ENCODE measurements around the gene IGF2.

The IGF2 gene

DNA sequence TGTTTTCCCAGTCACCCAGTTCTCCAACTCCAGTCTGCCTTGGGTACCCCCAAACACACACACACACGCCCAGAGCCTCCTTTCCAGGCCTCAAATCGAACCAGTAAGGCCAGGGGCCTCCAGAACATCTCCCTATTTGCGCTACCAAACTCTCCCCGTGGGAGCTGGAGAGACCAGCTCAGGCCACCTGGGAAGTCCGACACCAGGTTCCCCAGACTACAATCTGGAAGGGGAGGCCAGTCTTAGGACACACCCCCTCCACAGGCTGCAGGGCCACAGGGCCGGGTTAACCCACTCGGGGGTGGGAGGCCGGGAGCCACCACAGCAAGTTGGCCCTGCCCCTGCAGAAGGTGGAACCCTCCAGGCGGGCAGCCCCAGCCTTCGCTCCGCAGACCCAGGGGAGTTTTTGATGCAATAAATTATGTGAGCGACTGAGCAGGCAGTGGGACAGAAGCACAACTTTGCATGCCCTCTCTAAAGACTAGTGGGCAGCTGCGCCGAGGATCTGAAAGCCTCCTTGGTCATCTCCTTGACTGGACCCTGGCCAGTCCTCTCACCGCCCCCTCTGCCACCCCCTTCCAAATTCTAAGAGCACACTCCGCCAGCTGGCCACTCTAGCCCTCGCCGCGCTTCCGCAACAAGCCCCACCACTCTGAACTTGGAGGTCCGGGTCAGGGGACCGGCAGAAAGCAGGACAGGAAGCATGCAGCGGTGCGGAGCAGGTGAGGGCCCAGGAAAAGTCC lies 2.8 kb downstream of the IGF2 start:
- DNase-seq, result no peak

DNA sequence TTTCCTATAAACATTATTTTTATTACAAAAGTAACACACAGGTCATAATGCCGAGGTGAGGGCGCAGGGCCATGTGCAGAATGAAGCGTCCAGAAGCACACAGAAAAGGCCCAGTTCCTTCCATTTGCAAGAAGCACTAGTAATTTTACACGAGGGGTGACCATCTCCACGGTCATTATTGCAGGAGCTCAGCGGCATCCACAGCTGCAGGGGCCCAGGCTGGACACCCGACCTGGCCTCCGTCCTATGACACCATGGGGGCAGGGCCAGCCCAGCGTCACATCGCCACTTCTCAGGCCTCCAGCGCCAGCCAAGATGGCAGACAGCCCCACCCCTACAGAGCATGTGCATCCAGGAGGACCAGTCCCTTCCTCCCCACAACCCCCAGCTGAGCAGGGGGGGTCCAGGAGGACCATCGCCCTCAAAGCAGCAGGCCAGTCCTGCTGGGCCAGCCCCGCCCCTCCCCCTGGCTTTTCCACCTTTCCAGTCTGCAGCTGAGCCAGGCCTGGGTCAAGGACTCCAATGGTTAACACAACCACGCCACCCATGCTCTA lies 3.5 kb downstream of the IGF2 start:
- DNase-seq, result peak; percentile 61

DNA sequence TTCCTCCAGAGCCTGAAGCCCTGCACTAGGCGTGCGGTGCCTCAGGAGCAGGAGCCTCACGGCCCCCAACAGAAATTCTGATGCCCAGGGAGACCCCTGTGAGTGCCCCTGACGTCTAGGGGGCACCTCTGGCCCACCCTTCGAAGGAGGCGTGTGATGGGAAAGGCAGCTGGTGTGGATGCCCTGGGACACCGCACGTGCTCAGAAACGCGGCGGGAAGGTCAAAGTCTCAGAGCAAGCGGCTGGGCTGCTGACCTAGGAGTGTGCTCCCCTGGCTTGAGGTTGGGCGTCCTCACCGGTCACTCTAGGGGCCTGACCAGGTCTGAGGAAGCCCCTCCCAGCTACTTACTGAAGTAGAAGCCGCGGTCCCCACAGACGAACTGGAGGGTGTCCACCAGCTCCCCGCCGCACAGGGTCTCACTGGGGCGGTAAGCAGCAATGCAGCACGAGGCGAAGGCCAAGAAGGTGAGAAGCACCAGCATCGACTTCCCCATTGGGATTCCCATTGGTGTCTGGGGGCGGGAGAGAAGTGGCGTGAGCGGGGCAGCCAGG lies 4.1 kb downstream of the IGF2 start:
- peak; percentile 16 for DNase-seq

DNA sequence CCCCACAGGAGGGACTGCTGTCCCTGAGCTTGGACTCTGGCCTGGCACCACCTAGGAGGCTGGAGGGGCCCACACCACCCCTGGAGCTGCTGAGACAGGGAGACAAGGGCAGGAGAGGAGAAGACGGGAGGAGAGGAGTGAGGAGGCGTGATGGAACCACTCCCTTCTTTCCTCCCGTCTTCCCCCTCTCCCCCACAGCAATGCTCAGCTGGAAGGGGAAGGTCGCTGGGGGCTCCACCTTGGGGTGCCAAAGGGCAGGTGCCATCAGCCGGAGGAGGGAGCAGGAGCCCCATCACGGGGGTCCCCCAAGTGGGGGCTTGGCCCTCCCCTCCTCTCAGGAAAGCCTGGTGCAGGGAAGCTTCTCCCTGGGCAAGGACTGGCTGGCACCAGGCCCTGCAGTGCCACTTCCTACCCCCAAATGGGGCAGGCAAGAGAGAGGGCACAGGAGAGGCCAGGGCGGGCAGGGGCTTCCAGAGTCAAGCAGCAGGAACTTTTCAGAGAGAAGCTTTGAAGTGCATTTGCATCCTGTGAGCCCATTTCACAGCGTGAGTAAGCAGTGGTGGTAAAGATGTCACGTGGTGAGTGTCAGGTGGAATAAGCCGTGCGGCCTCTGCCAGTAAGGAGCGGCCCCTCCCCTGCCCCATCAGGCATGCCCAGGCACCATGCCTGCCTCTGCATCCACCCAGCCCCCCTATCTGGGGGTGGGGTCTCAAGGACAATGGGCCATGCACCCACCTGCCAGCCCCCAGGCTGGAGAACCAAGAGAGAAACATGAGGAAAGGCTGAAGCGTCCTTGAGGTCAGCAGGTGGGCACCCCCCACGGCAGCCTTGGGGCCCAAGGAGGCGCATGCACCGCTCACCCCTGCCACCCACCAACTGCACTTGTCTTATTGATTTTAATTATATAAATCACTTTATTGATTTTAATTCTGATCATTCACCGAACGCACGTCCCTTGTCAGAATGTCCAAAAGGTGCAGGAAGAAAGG lies 4.9 kb downstream of the IGF2 start:
- DNase-seq, result peak; percentile 22

DNA sequence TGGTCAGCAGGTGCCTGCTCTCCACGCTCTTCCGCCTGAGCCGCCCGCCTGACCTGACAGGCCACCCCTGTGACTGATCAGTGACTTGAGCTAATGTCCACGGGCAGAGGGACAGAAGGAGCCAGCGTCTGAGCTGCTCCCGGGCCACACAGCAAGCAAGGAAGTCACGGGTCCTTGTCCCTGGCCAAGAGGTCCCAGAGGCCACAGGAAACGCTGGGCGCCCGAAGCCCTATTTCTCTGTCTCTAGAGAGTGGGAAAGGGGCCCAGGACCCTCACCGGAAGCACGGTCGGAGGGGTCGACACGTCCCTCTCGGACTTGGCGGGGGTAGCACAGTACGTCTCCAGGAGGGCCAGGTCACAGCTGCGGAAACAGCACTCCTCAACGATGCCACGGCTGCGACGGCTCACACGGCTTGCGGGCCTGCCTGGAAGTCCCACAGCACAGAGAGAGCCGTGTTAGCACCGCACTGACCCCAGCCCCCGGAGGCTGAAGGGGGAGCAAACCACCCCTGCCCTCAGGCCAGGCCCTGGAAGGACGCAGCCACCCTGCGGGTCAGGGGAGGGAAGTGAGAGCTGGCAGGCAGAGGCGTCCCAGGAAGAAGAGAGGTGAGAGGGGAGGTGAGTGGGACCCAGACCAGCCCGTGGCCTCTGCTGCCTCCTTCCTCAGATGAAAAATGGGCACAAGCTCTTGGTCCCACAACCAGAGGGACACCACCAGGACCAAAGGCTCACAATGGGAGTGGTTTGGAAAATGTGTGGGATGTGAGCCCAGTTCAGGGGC lies 5.8 kb downstream of the IGF2 start:
- peak; percentile 29 for DNase-seq

DNA sequence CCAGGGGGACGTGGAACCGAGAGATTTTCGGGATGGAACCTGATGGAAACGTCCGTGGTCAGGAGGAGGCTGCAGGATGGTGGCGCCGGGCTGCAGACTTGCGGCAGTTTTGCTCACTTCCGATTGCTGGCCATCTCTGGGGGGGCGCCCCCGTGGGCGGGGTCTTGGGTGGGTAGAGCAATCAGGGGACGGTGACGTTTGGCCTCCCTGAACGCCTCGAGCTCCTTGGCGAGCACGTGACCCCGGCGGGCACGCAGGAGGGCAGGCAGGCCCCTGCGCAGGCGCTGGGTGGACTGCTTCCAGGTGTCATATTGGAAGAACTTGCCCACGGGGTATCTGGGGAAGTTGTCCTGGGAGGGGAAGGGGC lies 6.3 kb downstream of the IGF2 start:
- DNase-seq, result peak; percentile 26

DNA sequence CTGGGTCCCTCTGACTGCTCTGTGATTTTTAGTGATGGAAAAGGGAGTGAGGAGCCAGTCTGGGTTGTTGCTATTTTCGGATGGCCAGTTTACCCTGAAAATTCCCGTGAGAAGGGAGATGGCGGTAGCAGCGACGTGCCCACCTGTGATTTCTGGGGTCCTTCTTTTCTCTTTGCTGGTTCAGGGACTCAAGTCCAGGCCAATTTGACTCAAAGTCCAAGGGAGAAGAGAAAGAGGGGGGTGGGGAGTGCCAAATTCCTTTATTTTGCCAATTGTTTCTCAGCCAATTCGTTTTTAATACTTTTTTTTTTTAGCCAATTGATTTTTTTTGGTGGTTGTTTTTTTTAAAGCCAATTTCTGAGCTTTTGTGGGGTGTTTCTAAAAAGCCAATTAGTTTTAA lies 6.9 kb downstream of the IGF2 start:
- DNase-seq, result peak; percentile 15

DNA sequence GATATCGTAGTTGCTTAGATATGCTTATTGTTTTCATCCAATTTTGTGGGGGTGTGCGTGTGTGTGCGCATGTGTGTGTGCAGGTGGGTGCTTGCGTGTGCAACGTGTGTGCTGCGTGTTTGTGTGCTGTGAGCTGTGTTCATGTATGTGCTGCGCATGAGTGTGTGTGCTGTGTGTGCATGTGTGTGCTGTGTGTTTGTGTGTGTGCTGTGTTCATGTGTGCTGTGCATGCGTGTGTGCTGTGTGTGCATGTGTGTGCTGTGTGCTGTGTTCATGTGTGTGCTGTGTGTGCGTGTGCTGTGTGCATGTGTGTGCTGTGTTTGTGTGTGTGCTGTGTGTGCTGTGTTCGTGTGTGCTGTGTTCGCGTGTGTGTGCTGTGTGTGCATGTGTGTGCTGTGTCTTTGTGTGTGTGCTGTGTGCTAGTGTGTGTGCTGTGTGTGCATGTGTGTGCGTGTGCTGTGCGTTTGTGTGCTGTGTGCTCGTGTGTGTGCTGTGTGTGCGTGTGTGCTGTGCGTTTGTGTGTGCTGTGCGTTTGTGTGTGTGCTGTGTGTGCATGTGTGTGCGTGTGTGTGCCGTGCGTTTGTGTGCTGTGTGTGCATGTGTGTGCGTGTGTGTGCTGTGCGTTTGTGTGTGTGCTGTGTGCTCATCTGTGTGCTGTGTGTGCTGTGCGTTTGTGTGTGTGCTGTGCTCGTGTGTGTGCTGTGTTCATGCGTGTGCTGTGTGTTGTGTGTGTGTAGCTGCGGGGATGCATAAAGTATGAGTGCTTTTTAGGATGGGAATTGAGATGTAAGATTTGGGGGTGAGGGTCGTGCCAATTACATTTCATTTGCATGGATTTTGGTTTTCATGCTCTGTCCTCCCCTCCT lies 7.6 kb downstream of the IGF2 start:
- peak; percentile 15 for DNase-seq

DNA sequence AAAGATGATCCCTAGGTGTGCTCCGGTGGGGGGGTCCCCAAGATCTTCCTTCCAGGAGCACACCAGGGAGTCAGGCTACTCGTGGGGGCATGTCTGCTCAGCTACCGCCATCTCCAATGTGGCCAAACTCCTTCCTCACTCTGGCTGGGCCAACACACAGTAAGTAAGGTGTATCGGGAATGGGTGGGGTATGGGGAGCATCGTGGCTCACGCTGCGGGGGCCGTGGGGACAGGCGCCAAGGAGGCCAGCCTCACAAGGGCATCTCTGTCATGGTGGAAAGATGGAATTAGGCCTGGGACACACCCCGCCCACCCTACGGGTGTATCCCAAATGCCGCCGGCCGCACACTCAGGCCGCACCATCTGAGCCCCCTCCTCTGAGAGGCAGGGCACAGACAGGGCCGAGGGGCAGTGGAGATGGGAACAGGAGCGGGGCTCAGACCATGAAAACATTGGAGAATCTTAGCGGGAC lies 8.3 kb downstream of the IGF2 start:
- peak; percentile 19 for DNase-seq

DNA sequence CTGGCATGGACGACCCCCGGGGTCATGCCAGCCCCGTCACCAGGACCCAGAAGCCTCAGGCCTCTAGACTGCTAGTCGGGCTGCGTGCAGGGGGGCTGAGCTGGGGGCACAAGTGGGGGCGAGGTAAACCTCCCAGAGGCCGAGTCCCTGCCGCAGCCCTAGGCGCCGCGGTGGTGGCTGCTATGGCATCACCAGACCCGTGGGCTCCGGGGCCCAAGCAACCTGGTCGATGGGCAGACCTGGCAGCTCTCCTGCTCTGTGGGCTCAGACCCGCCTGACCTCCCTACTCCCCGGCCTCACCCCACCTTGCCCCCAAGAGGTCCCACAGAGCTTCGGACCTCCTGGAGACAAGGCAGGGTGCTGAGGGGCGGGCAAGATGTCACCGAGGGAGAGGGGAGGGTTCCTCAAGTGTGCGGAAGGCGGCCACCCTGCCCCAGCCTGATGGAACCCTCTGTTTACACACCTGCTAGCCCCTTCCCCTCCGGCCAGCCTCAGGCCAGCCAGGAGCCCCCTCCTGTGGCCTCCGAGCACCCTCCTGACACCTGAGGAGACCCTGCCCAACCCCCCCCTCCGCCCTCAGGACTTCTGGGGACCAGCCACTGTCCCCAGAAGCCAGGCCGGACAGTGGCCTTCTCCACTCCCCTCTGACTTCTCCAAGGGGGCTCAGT lies 9.4 kb downstream of the IGF2 start:
- peak; percentile 27 for DNase-seq

DNA sequence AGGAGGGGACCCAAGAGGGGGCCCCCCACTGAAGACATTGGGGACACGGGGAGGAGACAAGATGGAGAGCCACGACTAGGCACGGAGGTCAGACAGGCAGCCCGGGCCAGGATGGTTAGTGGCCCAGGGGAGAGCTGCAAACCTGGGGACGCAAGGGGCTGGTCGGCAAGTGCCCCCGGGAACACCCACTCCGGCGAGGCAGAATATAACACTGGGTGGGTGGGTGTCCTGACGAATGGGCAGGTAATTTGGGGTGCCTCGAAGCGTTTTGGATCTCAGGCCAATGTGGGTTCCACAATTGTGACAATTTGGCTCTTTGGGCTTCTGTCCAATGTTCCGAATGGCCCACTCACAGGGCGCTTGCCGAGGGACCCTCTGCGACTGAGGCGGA lies 9.9 kb downstream of the IGF2 start:
- peak; percentile 20 for DNase-seq

DNA sequence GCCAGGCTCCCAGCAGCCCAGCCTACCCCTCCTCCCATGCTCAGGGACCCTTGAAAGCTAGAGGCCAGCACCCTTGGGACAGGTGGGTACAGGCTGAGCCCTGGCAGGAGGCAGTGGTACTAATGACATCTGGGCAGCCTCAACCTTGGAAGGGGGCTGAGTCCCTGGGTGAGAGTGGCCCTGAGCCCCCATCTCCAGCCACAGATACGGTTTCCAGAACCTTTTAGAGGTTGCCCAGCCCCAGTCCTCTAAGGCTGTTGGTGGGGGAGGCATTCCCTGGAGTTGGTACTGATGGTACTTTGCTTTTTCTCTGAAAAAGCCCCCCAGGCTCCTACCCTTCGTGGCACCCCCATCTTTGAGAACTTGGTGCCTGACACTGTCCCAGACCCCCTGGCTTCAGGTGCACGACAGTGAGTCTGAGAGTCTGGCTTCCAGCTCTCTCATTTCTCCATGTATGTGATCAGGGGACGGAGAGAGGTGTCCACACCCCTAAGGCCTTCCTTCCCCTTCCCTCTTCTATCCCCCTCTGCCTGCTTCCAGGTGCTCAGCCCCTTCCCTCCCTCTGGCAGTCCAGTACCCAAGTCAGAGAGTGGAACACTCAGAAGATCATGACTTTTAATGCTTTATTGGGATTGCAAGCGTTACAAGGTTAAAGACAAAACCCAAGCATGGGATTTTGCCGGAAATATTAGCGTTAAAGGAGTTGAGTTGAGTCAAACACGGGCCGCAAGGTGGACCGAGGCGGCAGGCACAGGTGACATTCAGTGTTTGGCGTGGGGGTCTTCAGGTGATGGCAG lies 10.5 kb downstream of the IGF2 start:
- DNase-seq, result no peak

DNA sequence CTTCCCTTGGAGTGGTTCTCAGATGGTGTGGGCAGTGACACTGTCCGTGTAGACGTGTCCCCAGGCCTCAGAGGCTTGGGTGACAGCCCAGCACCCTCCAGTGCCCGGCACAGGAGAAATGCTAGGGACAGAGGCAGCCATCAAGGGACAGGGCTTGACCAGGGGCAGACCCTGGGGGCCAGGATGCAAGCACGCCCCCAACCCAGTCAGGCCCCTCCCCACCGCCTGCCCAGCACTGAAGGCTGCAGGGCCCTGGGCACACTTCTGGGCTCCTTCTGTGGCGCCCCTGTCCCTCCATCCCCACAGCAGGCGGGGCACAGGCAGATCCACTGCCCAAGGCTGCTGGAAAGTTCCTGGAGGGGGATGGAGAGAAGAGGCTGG lies 11.1 kb downstream of the IGF2 start:
- DNase-seq, result peak; percentile 78

DNA sequence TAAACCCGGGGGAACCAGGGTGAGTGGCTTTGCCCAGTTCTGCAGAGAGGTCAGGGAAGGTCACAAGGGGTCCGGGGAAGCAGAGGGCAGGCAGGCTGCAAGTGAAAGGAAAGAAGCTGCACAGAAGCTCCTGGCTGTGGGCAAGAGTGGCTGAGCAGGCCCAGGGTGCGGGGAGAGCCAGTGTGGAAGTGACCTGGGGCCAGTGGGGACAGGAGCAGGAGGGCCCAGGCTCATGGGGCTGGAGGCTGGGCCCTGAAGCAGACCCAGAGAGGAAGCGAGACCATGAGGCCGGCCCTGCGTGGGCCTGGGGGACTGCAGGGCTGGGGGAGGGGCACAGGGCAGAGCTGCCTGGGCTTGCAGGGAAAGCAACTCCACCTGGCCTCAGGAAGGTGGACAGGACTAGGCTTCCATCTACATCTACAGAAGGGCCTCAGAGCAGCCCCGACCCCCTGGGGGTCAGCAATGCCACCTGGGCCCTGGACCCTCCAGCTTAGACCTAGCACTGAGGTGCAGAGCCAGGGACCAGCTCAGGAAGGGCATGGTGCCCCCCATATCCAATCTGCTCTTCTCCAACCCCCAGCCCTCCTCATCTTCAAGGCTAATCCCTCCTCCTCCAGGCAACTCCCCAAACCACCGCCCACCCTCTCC lies 11.6 kb downstream of the IGF2 start:
- DNase-seq, result peak; percentile 38

DNA sequence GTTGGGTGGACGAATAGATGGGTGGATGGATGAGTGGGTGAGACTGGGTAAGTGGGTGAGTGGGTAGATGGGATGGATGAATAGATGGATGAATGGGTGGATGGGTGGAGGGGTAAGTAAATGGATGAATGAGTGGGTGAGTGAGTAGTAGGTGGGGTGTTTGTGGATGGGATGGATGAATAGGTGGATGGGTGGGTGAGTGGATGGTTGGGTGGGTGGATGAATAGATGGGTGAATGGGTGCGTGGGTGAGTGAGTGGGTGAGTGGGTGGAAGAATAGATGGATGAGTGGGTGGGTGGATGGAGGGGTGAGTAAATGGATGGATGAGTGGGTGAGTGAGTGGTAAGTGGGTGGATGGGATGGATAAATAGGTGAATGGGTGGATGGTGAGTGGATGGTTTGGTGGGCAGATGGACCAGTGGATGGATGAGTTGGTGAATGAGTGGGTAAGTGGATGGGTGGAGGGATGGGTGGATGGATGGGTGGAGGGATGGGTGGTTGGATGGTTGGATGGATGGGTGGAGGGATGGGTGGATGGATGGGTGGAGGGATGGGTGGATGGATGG lies 12.6 kb downstream of the IGF2 start:
- DNase-seq, result peak; percentile 21

DNA sequence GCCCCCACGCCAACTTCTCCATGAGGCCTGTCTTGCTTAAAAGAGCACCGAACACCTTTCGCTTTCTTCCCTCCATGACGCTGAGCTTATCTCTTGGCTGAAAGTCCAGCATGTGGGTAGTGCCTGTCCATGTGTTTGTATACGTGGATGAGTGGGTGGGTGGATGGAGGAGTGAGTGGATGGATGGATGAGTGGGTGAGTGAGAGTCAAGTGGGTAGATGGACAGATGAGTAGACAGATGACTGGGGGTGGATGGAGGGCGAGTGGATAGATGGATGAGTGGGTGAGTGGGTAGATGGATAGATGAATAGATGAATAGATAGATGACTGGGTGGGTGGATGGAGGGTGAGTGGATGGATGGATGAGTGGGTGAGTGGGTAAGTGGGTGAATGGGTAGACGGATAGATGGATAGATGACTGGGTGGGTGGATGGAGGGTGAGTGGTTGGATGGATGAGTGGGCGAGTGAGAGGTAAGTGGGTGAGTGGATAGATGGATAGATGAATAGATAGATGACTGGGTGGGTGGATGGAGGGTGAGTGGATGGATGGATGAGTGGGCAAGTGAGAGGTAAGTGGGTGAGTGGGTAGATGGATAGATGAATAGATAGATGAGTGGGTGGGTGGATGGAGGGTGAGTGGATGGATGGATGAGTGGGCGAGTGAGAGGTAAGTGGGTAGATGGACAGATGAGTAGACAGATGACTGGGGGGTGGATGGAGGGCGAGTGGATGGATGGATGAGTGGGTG lies 14.3 kb downstream of the IGF2 start:
- peak; percentile 20 for DNase-seq

DNA sequence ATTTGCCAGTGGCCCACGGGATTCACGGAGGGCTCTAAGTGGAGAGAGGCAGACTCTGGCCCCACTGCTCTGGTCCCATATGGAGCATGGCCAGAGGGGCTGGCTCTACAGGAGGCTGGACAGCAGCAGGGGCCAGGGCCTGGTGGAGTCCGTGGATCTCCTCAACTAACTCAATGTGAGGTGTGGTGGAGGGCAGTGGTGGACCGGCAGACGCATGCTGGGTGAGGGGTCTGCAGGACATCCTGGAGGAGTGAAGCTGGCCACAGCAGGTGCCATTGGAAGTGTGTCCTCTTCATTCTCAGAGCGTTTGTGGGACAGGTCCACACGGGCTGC lies 15.6 kb downstream of the IGF2 start:
- no peak for DNase-seq

DNA sequence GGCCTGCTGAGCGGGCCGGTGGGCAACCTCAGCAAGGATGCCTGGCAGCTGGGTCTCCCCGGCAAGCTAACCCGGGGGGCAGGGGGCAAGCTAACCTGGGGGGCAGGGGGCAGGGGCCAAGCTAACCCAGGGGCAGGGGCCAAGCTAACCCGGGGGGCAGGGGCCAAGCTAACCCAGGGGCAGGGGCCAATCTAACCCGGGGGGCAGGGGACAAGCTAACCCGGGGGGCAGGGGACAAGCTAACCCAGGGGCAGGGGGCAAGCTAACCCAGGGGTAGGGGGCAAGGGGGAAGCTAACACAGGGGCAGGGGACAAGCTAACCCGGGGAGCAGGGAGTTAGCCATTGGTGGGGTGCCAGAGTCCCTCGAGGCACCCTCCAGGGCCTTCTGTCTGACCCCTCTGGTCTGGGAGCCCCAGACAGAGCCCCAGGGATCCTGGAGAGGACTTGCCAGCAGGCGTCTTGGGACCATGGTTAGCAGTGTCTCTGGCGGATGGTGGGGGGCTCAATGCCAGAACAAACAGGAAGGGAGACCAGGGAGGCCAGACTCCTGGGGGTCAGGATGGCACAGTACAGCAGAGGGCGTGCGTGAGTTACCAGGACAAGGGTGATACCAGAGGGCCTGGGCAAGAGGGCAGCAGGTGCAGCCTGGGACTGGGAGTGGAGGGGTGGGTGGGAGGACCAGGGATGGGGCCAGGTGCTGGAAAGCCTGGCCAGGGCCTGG lies 16.1 kb downstream of the IGF2 start:
- DNase-seq, result peak; percentile 37
